Stimulated activated CD8-positive, alpha-beta memory T cell treated with anti-CD3 and anti-CD28 coated beads, Interleukin-7, amount 100 ng/mL, for 24 hours (primary cell): ENCODE measurements around the gene TTC21B.

Experiments
- DNase-seq: peaks from one replicate; pipeline ENCODE4 v3.0.0-alpha.2; 2020; ENCODE audit warnings: low read depth

The TTC21B gene

GRCh38 chr2:165924946-165925345, 28.6 kb downstream of the TTC21B start:
- no peak for DNase-seq

DNA sequence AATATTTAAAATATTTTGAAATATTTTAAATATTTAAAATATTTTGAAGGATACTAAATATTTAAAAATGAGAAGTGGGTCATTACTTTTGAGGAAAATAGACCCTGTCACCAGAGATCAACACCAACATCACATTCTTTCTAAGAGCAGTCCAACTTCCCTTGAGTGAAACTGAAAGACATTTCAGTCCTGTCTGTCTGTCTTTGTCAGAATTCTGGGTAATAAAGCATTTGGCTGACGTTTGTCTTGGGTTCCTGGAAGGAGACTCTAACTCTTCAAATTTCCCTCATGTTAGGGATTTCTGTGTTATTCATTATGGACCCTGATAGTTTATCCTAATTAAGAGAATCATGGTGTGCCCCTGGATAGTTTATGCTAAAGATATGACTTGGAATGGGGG, 32.8 kb downstream of the TTC21B start:
- no peak for DNase-seq

- DNase-seq = no peak
Observed at GRCh38 chr2:165913636-165914035, 39.9 kb downstream of the TTC21B start.

DNA sequence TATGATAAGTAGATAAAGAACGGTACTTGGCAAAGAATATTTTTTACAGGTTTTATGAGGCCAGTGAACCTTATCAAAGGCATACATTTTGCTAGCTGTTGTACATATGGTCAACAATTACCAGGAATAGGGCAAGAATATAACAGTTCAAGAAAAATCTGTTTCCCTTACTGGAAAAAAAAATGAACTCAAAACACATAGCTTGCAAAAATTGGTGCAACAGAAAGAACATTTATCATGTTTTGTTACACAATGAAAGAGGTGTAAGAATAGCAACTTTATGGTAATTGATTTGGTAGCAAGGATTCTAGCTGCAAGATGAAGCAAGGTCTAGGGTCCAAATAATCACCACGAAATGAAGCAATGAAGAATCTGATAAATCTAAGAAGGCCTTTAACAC, 41.6 kb downstream of the TTC21B start:
- DNase-seq = no peak

- no peak for DNase-seq
Observed at GRCh38 chr2:165911231-165911630, 42.3 kb downstream of the TTC21B start.

DNA sequence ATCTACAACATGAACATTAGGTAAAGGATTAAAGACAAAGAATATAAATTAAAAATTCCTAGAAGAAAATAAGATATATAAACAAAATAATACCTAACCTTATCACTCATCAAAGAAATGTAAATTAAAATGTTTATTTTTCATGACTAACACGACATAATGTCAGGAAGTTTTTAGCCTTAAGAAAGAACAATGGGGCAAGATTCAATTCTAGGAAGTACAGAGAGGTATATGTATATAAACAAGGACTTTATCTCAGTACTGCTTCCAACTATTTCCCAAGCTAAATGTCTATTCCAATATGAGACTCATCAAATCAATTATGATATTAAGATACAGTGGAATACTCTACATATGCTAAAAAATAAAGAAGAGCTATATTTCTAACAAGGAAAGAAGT, 44.1 kb downstream of the TTC21B start:
- no peak for DNase-seq

GRCh38 chr2:165905854-165906253, 47.7 kb downstream of the TTC21B start:
- no peak for DNase-seq

- no peak for DNase-seq
Observed at GRCh38 chr2:165905269-165905668, 48.3 kb downstream of the TTC21B start.

- no peak for DNase-seq
Observed at GRCh38 chr2:165904432-165904831, 49.1 kb downstream of the TTC21B start.

- DNase-seq = no peak
Observed at GRCh38 chr2:165903406-165903805, 50.2 kb downstream of the TTC21B start.

- DNase-seq = no peak
Observed at GRCh38 chr2:165902934-165903333, 50.6 kb downstream of the TTC21B start.

DNA sequence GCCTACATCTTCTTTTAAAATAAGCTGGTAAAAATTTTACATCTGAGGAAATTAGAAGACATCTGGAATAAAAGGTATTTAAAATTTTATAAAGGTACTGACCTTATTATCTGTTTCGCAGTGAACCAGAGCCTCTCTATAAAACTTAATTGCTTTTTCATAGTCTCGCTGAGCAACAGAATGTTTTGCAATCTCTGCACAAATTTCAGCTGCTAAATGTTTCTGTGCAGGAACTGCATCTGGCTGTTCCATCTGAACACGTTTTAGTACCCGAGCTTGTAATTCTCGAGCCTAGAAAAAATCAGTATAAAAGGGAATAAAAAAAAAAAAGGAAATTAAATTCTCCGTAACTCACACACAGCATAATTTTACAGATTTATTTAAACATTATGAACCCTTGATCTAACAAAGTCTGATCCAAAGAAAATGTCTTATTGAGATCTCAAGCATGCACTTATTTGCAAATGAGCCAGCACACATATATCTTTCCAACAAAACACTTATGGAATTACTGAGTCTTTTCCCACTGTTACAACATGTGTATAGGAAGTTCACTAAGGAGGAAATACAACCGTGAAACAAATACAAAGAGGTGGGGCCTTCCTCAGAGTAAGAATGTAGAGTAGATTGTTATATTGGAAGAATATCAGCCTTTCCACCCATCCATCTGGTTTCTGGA, 51.8 kb downstream of the TTC21B start:
- DNase-seq = no peak

DNA sequence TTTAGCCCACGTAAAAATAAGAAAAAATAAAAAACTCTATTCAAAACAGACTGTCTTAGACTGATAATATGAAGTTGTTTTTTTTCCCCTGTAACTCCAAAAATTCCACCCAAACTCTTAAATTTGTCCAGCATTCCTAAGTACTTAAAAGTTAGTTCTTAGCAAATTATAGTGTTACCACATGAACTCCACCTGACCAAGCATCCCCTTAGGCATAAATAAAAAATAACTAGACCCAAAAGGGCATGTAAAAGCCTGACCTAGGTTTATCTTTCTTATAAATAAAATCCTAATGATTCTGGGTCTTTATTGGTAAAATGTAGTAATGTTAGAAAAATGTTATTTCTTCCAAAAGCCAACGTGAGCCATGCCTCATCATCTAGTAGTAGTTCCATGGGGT, 54.3 kb downstream of the TTC21B start:
- DNase-seq = no peak

DNA sequence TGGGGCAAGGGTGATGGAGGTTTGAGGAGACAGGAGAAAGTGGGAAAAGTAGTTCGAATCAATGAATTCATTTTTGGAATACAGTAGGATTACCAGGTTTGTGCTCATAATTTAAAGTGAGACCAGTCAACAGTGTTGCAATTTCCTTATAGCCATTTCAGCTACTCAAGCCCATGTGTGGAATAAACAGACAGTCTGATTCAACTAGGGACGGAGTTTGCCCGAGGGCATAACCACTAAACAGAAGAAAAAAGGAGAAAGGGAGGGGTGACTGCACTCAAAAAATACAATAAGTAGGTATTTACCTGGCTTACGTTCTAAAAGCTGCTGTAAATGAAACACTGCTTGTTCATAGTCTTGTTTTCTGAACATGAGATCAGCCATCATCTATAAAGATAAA, 55.2 kb downstream of the TTC21B start:
- DNase-seq = no peak

DNA sequence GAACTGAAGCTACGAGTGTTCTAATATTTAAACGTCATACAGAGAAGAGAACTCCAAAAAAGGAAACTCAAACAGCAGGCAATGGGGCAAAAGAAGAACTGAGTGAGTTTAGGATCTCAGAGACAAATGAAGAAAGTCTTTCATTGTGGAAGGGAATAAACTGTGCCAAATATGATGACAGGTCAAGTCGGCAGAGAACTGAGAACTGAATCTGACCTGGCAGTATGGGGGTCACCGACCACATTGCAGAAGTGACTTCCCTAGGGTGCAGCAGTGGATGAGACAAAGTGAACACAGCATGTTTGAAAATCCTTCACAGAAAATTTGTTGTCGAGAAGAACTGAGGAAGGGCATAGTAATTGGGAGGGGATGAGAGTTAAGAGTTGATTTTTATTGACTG, 55.9 kb downstream of the TTC21B start:
- no peak for DNase-seq

- DNase-seq = no peak
Observed at GRCh38 chr2:165897074-165897473, 56.5 kb downstream of the TTC21B start.

- no peak for DNase-seq
Observed at GRCh38 chr2:165895974-165896373, 57.6 kb downstream of the TTC21B start.

GRCh38 chr2:165893556-165893955, 60.0 kb downstream of the TTC21B start:
- DNase-seq = no peak

GRCh38 chr2:165892526-165892925, 61.0 kb downstream of the TTC21B start:
- DNase-seq = no peak

GRCh38 chr2:165891943-165892342, 61.6 kb downstream of the TTC21B start:
- DNase-seq = no peak

- DNase-seq = no peak
Observed at GRCh38 chr2:165891345-165891744, 62.2 kb downstream of the TTC21B start.

- DNase-seq = no peak
Observed at GRCh38 chr2:165889798-165890197, 63.8 kb downstream of the TTC21B start.

DNA sequence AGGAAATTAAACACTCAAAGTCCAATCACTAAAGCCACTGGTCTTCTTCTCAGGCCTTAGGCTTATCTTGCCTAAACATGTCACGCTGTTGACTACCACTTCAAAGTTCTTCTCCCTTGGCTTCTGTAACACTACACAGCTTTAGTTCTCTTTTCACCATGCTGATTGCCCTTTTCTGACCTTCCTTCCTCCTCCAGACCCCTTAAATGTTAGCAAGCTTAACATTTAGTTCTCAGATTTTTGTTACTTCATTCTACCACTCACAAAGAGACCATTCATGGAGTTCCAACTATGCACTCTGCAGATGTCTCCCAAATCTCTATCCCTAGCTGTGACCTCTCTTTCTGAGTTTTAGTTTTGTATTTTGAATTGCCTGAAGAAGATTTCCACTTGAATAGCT, 64.4 kb downstream of the TTC21B start:
- DNase-seq = no peak

DNA sequence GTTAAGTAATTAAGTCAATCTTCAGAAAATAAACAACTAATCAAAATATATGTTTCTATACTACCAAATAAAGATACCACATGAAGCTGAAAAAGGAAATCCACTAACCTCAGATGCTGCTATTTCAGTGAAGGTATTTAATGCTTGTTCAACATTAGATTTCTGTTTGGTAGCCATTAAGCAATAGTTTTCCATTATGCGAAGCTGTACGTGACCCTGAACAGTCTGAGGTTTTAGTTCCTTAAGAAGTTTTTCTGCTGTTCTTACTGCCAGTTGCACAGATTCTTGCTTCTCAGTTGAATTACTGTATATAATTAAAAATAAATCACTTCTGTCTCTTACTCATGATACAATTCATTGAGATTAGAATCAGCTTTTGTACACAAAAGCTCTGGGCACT, 65.4 kb downstream of the TTC21B start:
- no peak for DNase-seq
